Measurements from ENCODE around the gene CTAGE1.

CTAGE1 gene

DNA sequence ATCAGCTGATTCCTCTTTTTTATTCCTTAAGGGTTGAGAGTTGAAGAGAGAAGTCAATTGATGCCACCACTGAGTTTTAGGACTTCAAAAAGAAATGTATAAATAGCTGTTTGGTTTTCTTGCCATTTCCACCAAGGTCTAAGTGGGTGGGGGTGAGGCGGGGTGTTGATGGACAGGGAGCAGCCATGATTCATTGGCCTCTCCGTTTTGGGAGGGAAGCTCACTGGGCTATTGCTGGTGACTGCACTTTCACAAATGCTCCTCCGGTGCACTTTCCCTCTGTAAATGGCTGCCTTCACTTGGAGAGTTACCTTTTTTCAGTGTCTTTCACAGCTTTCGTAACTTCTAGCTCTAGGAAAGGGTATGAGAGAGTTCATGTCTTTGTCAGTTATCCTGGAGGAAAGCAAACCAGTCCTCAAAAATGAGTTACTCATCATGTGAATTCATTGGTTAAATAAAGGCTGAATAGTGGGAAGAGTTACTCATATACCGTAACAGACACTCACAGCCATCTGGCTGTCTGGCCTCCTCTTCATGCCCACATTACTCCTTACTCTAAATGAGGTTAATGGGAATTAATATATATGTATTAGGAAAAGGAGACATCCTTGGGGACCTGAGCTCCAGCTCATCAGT lies 17.4 kb upstream of the CTAGE1 start:
- Histone ChIP-seq H3K9ac (ENCODE audit: low read depth, low read length) (no peak overlapping the region), H3K36me3 (ENCODE audit: insufficient read depth, low read length) (no peaks in the 10 kb centered on the region), H3K4me3 (ENCODE audit: low read length) (no peak overlapping the region), H3K9me3 (ENCODE audit: insufficient read depth, low read depth, low read length) (no peaks in the 10 kb centered on the region), H3K27ac (ENCODE audit: low read depth, low read length) (no peak overlapping the region), H3K27me3 (ENCODE audit: insufficient read depth, low read length) (no peaks in the 10 kb centered on the region), H3K4me1 (ENCODE audit: insufficient read depth, low read length) (no peaks in the 10 kb centered on the region)
- WGBS: 87% methylated on average over 4 of the region's 5 CpGs

GRCh38 chr18:22433956-22434355 lies 16.2 kb upstream of the CTAGE1 start:
- WGBS: 95% methylated on average over 5 of the region's 7 CpGs
- no peak overlapping the region for H3K4me3 ChIP-seq (ENCODE audit: low read length)
- no peaks in the 10 kb centered on the region for H3K36me3 ChIP-seq (ENCODE audit: insufficient read depth, low read length)
- no peaks in the 10 kb centered on the region for H3K9me3 ChIP-seq (ENCODE audit: insufficient read depth, low read depth, low read length)
- no peak overlapping the region for H3K9ac ChIP-seq (ENCODE audit: low read depth, low read length)
- no peak overlapping the region for H3K27ac ChIP-seq (ENCODE audit: low read depth, low read length)
- H3K4me1 ChIP-seq (ENCODE audit: insufficient read depth, low read length): no peaks in the 10 kb centered on the region
- no peaks in the 10 kb centered on the region for H3K27me3 ChIP-seq (ENCODE audit: insufficient read depth, low read length)

DNA sequence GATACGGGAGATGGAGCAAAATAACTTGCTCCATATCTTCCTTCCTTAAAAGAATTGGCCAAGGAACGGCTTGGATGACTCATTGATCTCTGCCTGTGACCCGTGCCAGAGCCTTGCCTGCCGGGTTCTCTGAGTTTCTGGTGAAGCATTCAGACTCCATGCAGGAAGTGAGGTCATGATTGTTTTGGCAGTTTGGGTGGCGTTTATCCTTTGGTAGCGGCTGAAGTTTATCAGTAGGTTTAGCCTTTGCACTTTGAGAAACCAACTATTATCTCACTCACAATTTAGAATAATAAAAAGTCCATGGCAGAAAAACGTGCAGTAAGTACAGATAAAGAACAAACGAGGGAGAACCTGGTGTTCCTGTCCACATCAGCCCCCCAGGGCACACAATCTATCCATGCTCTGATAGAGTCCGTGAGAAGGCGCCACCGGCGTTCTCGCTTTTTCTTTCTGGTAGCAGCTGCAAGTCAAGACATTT lies 15.0 kb upstream of the CTAGE1 start:
- Histone ChIP-seq H3K27me3 (ENCODE audit: insufficient read depth, low read length) (no peaks in the 10 kb centered on the region), H3K9ac (ENCODE audit: low read depth, low read length) (no peak overlapping the region), H3K9me3 (ENCODE audit: insufficient read depth, low read depth, low read length) (no peaks in the 10 kb centered on the region), H3K27ac (ENCODE audit: low read depth, low read length) (no peak overlapping the region), H3K4me3 (ENCODE audit: low read length) (no peak overlapping the region), H3K36me3 (ENCODE audit: insufficient read depth, low read length) (no peaks in the 10 kb centered on the region), H3K4me1 (ENCODE audit: insufficient read depth, low read length) (no peaks in the 10 kb centered on the region)
- WGBS: 89% methylated on average over 11 of the region's 13 CpGs

DNA sequence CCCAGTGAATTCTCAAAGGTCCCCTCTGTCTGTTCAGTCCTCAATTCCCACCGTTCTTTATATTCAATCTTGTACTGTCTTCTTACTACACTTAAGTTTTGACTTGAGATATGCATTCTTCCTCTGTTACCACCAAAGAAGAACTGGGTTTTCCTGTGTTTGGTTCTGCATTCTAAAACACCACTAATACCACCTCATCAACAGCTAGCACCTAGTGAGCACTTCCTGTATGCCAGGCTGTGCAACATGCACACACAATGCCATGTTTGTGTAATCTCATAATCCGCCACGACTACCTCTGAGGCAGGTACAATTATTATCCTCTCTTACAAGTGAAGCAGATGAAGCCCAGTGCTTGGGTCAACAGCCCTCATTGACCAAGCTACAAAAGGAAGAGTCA lies 11.8 kb upstream of the CTAGE1 start:
- Histone ChIP-seq H3K4me1 (ENCODE audit: insufficient read depth, low read length) (no peaks in the 10 kb centered on the region), H3K4me3 (ENCODE audit: low read length) (no peak overlapping the region), H3K27me3 (ENCODE audit: insufficient read depth, low read length) (no peaks in the 10 kb centered on the region), H3K36me3 (ENCODE audit: insufficient read depth, low read length) (no peaks in the 10 kb centered on the region), H3K9me3 (ENCODE audit: insufficient read depth, low read depth, low read length) (no peaks in the 10 kb centered on the region), H3K9ac (ENCODE audit: low read depth, low read length) (no peak overlapping the region), H3K27ac (ENCODE audit: low read depth, low read length) (no peak overlapping the region)
- 92% methylated on average over 3 of the region's 3 CpGs for WGBS

- Histone ChIP-seq H3K36me3 (ENCODE audit: insufficient read depth, low read length) (no peaks in the 10 kb centered on the region), H3K4me3 (ENCODE audit: low read length) (no peak overlapping the region), H3K27ac (ENCODE audit: low read depth, low read length) (no peak overlapping the region), H3K9ac (ENCODE audit: low read depth, low read length) (no peak overlapping the region), H3K9me3 (ENCODE audit: insufficient read depth, low read depth, low read length) (no peaks in the 10 kb centered on the region), H3K4me1 (ENCODE audit: insufficient read depth, low read length) (no peaks in the 10 kb centered on the region), H3K27me3 (ENCODE audit: insufficient read depth, low read length) (no peaks in the 10 kb centered on the region)
- WGBS: 96% methylated on average over 4 of the region's 4 CpGs
Observed at GRCh38 chr18:22428672-22429071, 11.0 kb upstream of the CTAGE1 start.

DNA sequence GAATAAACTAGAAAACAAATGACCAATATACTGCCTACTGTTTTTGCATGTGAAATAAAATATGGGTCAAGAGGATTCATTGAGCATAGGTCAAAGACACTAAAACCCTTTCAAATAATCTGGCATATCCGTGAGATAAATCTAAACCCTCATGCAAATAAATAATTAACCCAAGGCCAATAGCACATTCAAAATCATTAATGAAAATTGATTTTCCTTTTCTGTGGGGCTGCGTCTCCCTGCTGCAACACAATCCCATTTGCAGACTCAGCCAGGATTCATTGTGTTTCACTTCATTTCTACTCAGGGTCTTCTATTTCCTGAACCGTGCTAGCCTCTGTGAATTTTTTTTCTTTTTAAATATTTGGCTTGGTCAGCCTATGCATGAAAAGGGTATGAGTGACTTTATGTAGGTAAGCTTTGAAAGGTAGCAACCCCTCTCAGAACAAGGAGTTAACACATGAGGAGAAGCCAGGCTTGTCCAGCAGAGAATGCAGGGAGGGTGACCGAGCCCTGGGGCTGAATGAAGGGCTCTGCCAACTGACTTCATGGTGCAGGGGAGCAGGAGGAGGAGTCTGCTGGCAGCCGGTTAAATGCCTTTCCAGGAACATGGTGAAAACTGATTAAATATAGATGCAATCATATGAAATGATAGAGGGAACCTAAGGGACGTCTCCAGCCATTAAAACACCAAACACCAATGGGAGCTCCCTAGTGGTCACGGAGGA lies 10.3 kb upstream of the CTAGE1 start:
- Histone ChIP-seq H3K27ac (ENCODE audit: low read depth, low read length) (no peak overlapping the region), H3K4me3 (ENCODE audit: low read length) (no peak overlapping the region), H3K27me3 (ENCODE audit: insufficient read depth, low read length) (no peaks in the 10 kb centered on the region), H3K36me3 (ENCODE audit: insufficient read depth, low read length) (no peaks in the 10 kb centered on the region), H3K4me1 (ENCODE audit: insufficient read depth, low read length) (no peaks in the 10 kb centered on the region), H3K9me3 (ENCODE audit: insufficient read depth, low read depth, low read length) (no peaks in the 10 kb centered on the region), H3K9ac (ENCODE audit: low read depth, low read length) (no peak overlapping the region)
- WGBS: 86% methylated on average over 7 of the region's 7 CpGs

DNA sequence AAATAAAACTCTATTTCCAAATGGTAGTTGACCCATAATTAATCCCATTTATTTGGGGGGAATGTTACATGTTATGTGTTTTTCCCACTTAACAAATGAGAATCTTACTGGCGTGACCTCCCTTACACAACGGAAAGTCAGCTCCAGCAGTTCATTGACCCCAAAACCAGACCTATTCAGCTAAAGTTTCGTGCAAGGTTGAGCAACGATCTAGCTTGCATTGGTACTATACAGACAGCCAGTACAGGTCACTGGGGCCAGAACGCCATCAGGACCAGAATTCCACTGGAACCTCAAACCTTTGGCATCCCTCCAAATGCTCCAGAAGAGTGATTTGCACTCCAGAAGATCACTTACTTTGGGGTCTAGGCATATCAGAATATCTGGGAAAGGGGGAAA lies 6.8 kb upstream of the CTAGE1 start:
- Histone ChIP-seq H3K9ac (ENCODE audit: low read depth, low read length) (no peak overlapping the region), H3K36me3 (ENCODE audit: insufficient read depth, low read length) (no peaks in the 10 kb centered on the region), H3K27me3 (ENCODE audit: insufficient read depth, low read length) (no peaks in the 10 kb centered on the region), H3K4me3 (ENCODE audit: low read length) (no peak overlapping the region), H3K27ac (ENCODE audit: low read depth, low read length) (no peak overlapping the region), H3K9me3 (ENCODE audit: insufficient read depth, low read depth, low read length) (no peaks in the 10 kb centered on the region), H3K4me1 (ENCODE audit: insufficient read depth, low read length) (no peaks in the 10 kb centered on the region)
- WGBS: 94% methylated on average over 5 of the region's 5 CpGs

DNA sequence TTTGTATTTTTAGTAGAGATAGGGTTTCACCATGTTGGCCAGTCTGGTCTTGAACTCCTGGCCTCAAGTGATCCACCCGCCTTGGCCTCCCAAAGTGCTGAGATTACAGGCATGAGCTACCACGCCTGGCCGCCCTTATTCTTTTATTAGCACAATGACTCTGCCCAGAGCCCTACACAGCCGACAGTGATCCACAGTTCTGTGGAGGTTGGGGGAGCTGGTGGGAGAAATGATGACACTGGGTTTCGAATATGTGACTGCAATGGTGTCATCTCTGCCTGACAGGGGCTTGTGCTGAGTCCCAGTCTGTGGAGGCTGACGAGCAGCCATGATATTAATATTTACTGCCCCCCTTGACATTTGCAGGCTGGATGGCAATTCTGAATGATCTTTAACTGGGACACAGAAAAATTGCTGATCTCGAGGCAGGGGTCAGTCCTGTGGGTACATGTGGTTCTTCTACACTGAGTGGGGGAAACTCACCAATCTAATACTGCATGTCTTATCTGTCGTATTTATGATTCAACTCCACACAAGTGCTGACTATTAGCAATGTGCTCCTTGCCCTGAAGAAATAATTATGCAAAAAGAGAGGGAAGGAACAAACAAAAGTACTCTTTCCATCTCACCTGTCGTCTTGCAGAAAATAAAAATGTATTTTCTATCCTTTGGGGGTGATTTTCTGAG lies 6.3 kb upstream of the CTAGE1 start:
- WGBS: 93% methylated on average over 8 of the region's 9 CpGs
- Histone ChIP-seq H3K4me1 (ENCODE audit: insufficient read depth, low read length) (no peaks in the 10 kb centered on the region), H3K9me3 (ENCODE audit: insufficient read depth, low read depth, low read length) (no peaks in the 10 kb centered on the region), H3K36me3 (ENCODE audit: insufficient read depth, low read length) (no peaks in the 10 kb centered on the region), H3K27me3 (ENCODE audit: insufficient read depth, low read length) (no peaks in the 10 kb centered on the region), H3K4me3 (ENCODE audit: low read length) (no peak overlapping the region), H3K9ac (ENCODE audit: low read depth, low read length) (no peak overlapping the region), H3K27ac (ENCODE audit: low read depth, low read length) (no peak overlapping the region)

- H3K4me3 ChIP-seq (ENCODE audit: low read length): no peak overlapping the region
- H3K27me3 ChIP-seq (ENCODE audit: insufficient read depth, low read length): no peaks in the 10 kb centered on the region
- H3K9ac ChIP-seq (ENCODE audit: low read depth, low read length): no peak overlapping the region
- no peaks in the 10 kb centered on the region for H3K4me1 ChIP-seq (ENCODE audit: insufficient read depth, low read length)
- 88% methylated on average over 8 of the region's 9 CpGs for WGBS
- no peaks in the 10 kb centered on the region for H3K9me3 ChIP-seq (ENCODE audit: insufficient read depth, low read depth, low read length)
- H3K27ac ChIP-seq (ENCODE audit: low read depth, low read length): no peak overlapping the region
- H3K36me3 ChIP-seq (ENCODE audit: insufficient read depth, low read length): no peaks in the 10 kb centered on the region
Observed at GRCh38 chr18:22422909-22423548, 5.3 kb upstream of the CTAGE1 start.

GRCh38 chr18:22420652-22421051 lies 2.9 kb upstream of the CTAGE1 start:
- Histone ChIP-seq H3K27me3 (ENCODE audit: insufficient read depth, low read length) (no peaks in the 10 kb centered on the region), H3K4me1 (ENCODE audit: insufficient read depth, low read length) (no peaks in the 10 kb centered on the region), H3K9ac (ENCODE audit: low read depth, low read length) (no peak overlapping the region), H3K4me3 (ENCODE audit: low read length) (no peak overlapping the region), H3K9me3 (ENCODE audit: insufficient read depth, low read depth, low read length) (no peaks in the 10 kb centered on the region), H3K36me3 (ENCODE audit: insufficient read depth, low read length) (no peaks in the 10 kb centered on the region), H3K27ac (ENCODE audit: low read depth, low read length) (no peak overlapping the region)
- 97% methylated on average over 2 of the region's 2 CpGs for WGBS

Data from HUES64 (cell line).